ENCODE results near the gene ST8SIA6.

DNA sequence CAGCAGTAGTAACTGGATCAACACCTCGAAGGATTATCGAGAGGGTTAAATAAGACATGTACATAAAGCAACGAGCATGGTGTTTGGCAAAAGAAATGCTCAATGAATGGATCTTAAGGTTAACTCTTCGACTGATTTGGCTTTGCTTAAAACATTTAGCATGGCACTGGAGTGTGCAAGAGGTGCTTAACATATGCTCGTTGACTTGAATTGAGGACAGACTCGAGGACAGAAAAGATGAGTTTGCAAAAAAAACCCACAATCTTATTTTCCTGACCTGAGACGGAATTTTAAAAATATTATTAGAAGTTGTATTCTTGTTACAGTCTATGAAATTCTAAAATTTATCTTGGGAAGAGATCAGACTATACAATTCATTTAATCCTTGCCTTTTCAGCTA is 49.4 kb upstream of the ST8SIA6 start:
- no peak for TF ChIP-seq ARNTL (CRISPR knock-in tag; IDR thresholded peaks at IDR 0.05; ENCODE audit: borderline replicate concordance, low read depth)
- TF ChIP-seq ZNF8 (CRISPR knock-in tag; IDR thresholded peaks at IDR 0.05) = no peak
- no peak for TF ChIP-seq ISL1 (CRISPR knock-in tag; IDR thresholded peaks at IDR 0.05)
- TF ChIP-seq PATZ1 (CRISPR knock-in tag; IDR thresholded peaks at IDR 0.05; ENCODE audit: borderline replicate concordance) = no peak
- TF ChIP-seq, protein P1, sequence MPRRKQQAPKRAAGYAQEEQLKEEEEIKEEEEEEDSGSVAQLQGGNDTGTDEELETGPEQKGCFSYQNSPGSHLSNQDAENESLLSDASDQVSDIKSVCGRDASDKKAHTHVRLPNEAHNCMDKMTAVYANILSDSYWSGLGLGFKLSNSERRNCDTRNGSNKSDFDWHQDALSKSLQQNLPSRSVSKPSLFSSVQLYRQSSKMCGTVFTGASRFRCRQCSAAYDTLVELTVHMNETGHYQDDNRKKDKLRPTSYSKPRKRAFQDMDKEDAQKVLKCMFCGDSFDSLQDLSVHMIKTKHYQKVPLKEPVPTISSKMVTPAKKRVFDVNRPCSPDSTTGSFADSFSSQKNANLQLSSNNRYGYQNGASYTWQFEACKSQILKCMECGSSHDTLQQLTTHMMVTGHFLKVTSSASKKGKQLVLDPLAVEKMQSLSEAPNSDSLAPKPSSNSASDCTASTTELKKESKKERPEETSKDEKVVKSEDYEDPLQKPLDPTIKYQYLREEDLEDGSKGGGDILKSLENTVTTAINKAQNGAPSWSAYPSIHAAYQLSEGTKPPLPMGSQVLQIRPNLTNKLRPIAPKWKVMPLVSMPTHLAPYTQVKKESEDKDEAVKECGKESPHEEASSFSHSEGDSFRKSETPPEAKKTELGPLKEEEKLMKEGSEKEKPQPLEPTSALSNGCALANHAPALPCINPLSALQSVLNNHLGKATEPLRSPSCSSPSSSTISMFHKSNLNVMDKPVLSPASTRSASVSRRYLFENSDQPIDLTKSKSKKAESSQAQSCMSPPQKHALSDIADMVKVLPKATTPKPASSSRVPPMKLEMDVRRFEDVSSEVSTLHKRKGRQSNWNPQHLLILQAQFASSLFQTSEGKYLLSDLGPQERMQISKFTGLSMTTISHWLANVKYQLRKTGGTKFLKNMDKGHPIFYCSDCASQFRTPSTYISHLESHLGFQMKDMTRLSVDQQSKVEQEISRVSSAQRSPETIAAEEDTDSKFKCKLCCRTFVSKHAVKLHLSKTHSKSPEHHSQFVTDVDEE (CRISPR knock-in tag; IDR thresholded peaks at IDR 0.05) = no peak
- no peak for TF ChIP-seq ZFP3 (CRISPR knock-in tag; IDR thresholded peaks at IDR 0.05)
- no peak for TF ChIP-seq GLIS3 (CRISPR knock-in tag; IDR thresholded peaks at IDR 0.05)
- TF ChIP-seq RARB (CRISPR knock-in tag; IDR thresholded peaks at IDR 0.05) = no peak
- no peak for TF ChIP-seq SNAI2 (CRISPR knock-in tag; IDR thresholded peaks at IDR 0.05)
- no peak for TF ChIP-seq PPARA (CRISPR knock-in tag; IDR thresholded peaks at IDR 0.05; ENCODE audit: borderline replicate concordance)
- no peak for TF ChIP-seq ZFP30 (CRISPR knock-in tag; IDR thresholded peaks at IDR 0.05)
- TF ChIP-seq OSR1 (CRISPR knock-in tag; IDR thresholded peaks at IDR 0.05) = no peak
- no peak for TF ChIP-seq POU6F1 (CRISPR knock-in tag; IDR thresholded peaks at IDR 0.05; ENCODE audit: borderline replicate concordance, low read depth)
